ENCODE measurements around the gene NOS2.
"Not testable (repeated sequence)": the region's sequence is repeated elsewhere in the genome, so short reads cannot be mapped to it uniquely, and the experiment has no call there.

NOS2 gene

DNA sequence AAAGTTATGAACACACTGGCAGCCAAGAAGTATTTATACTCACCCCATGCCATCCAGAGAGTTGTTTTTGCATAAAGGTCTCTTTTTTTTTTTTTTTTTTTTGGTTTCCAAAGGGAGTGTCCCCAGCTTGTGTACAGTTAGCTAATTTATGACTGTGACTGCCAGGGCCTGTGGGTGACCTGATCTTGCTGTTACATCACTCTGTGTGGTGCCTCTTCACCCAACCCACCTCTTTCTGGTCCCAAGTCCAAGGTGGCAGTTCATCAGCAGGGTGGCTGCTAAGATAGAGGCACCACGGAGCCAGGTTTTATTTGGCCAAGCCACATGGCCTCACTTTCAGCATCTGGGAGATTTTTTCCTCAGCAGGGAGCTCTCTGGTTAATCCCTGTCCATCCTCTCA, at the start of gene NOS2:
Gene NOS2 (minus strand): TSS at position 8 of the 400 bp plus-strand sequence. CDS start 1,720 bp downstream, outside the sequence.
- no peak for DNase-seq

DNA sequence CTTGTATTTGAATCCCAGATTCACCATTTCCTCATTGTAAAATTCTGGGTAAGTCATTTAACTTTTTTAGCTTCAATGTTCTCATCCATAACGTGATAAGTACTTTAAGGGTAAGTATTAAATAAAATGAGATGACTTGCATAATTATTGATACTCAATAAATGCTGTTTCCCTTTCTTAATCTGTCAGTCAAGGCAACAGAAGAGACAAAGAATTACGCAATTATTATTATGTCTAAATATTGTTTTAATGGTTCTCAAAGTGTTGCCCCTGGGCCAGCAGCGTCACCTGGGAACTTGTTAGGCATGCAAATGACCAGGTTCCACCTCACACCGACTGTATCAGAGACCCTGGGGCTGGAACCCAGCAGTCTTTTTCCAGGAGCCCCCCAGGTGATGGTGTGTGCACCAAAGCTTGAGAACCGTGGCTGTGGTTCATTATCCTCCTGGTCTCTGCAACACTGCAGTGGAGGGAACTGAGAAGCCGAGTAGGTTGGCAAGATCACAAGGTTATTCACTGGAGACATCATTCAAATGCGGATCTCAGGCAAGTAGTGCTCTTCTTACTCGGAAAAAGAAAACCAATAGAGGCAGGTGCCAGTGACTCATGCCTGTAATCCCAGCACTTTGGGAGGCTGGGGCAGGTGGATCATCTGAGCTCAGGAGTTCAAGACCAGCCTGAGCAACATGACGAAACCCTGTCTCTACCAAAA, 49.3 kb upstream of the NOS2 start:
- no peak for DNase-seq

GRCh38 chr17:27848931-27849330, 48.6 kb upstream of the NOS2 start:
- peak; percentile 52 for DNase-seq

GRCh38 chr17:27846808-27847307, 46.5 kb upstream of the NOS2 start:
- not testable (repeated sequence) for DNase-seq

- no peak for DNase-seq
Measured at GRCh38 chr17:27846042-27846655, 45.8 kb upstream of the NOS2 start.

DNA sequence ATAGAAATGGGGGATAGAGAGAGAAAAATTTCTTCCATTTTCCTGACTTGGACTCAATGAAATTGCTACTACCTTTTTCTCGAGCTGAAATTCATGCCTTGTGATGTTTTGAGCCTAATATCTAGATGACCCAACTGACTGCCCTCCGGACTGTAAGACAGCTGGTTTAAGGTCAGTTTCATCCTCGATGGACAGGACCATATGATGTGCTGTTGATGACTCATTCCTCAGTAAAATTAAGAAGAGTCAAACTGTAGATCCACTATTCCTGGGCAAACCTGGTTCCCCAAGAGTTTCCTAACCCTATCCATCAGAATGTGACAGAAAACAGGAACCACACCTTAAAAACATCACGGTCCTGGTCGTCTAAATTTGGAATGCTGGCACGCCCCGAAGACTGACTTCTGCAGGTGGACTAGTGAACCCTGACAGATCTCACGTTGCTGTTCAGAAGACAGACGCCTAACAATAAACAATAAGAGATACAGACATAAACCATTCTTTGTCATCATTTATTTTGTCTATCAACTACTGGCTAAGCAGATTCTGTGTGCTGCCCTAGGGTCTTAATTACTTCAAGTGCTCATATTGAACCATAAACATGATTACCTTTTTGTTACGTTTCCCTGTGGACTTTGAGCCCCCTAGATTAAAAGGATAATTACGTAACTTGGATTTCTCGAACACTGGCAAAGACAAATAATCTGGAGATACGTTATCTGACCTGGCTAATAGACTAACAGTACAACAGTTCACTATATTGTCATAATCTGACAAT, 45.1 kb upstream of the NOS2 start:
- DNase-seq = no peak

DNA sequence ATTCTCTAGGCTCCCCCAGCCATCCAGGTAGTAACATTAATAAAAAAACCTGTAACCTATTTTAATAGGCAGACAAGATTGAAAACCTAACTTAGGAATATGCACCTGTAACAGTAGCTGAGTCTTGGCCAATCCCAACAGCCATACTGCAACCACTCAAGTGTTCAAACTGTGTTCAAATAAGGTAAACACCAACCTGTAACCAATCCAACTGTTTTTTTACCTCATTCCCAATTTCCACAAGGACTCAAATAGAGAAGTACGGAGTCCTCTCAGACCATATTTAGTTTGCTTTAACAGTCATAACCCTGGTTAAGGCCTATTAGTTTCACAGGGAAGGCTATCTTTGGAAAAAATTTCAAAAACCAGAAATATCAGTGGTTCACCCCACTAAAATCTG, 40.4 kb upstream of the NOS2 start:
- DNase-seq = no peak

GRCh38 chr17:27840406-27840678, 40.0 kb upstream of the NOS2 start:
- not testable (repeated sequence) for DNase-seq

DNA sequence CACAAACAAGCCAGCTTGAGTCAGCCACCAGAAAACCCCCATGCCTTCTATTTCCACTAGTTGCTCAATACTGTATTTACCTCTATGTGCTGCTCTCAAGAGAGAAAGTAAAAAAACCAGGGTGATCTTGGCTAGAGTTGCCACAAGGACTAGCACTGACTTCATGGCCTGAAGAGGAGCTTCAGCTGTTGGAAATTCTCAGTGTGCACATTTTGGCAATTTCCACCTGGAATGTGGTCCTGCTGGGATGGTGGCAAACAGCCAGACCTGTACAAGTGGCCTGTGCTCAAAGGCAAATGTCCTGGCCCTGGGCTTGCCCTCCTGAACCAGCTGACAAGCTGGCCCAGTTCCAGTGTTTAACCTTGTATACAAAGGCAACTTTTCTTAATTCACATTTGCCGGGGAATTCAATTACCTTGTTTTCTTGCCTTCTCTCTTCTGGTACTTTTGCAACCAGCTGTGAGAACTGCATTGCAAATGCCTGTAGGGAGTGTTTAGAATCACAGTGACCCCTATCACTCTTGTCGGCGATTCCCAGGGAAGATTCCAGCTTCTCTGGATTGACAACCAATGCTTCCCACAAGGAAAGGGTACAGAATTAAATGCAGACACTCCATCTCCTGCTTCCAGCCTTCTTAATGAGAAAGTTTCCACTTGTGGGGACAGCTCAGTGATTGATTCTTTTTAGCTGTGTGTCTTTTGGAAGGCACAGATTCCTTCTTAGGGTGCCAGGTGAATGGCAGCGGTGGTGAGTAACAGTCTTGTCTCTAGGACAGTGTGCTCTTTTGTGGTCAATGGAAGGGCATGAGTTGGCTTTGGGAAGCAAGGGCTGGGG, 39.5 kb upstream of the NOS2 start:
- DNase-seq = not testable (repeated sequence)

DNA sequence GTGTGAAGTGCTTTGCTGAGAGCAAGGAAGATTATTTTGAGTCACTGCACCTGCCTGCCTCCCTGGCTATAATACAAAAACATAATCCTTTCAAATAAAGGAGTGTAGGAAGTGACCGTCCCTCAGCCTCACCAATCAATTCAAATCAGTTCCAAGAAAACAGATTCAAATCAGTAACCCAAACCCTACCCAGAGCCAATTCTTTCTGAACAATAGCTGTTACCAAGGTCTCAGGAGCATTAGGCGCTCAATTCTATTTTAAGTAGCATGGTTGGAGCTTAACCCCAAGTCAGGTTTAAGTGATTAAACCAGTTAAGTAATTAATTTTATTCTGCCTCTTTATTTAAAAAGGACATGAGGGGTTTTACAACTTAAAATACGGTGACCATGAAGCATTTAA, 38.3 kb upstream of the NOS2 start:
- not testable (repeated sequence) for DNase-seq

GRCh38 chr17:27837769-27838168, 37.4 kb upstream of the NOS2 start:
- DNase-seq = not testable (repeated sequence)

DNA sequence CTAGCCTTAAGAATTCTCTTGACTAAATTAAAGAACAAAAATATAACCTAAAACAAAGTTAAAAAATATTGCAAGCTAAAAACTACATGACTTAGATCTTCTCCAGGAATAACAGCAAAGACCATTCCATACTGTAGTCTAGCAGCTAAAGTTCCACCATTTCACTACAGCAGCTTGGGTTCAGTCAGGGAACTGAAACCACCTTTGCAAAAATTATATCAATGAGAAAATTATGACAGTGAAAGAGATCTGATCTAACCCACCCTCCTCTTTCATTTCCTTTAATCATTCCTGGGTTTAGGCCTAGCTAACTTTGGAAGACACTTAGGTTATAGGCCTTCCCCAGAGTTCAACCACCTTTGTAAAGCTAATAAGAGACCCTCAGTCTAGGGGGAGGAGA, 36.3 kb upstream of the NOS2 start:
- DNase-seq = no peak

DNA sequence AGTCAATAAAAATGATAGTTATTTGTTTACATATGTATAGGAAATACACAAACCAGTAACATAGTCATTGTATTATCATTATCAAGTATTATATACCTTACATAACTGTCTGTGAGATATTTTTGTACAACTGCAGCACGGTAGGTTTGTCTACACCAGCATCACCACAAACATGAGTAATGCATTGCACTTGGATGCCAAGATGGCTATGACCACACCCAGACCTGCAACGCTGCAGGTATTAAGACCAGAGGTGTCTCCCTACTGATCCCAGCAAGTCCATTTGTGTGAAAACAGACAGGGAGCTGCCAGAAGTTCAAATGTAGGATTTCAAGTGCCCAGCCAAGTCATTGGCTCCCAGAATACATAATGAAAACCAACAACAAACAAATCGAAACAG, 34.2 kb upstream of the NOS2 start:
- no peak for DNase-seq

DNA sequence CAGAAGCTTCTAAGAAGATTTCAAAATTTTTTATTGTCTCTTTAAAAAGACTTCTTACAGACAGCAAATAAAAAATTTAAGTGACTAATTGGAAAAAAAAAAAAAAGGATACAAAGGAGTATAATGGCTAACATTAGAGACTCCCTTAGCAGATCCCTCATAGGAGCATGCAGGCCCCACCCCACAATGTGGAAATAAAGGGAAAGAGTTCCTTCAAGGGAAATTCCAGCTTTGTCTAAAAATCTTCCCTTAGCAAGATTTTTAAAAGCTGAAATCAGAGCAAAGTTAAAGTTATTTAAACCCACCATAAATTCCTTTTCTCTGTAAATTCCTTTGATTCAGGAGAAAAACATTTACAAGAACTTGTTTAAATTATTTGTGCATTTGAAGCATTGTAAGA, 32.5 kb upstream of the NOS2 start:
- no peak for DNase-seq

DNA sequence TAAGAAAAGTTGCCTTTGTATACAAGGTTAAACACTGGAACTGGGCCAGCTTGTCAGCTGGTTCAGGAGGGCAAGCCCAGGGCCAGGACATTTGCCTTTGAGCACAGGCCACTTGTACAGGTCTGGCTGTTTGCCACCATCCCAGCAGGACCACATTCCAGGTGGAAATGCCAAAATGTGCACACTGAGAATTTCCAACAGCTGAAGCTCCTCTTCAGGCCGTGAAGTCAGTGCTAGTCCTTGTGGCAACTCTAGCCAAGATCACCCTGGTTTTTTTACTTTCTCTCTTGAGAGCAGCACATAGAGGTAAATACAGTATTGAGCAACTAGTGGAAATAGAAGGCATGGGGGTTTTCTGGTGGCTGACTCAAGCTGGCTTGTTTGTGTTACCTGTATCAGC, 29.6 kb upstream of the NOS2 start:
- not testable (repeated sequence) for DNase-seq

- DNase-seq = not testable (repeated sequence)
Measured at GRCh38 chr17:27829143-27829711, 28.9 kb upstream of the NOS2 start.

GRCh38 chr17:27825459-27825858, 25.1 kb upstream of the NOS2 start:
- DNase-seq = no peak

DNA sequence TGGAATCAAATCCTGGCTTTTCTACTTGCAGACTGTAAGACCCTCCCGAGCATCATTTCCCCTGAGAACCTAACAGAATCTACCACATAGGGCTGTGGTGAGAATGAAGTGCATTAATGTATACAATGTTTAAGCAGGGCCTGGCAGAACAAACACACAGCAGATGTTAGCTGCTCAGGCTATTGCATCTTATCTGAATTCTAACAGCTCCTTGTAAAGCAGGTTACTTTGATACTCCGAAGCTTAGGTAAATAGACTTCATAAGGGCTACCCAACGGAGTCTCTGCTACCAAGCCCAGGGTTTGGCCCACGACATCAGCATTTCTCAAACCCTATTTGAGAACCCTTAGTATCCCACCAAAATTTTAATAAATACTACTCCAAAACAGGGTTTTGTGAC, 24.4 kb upstream of the NOS2 start:
- DNase-seq = no peak

DNA sequence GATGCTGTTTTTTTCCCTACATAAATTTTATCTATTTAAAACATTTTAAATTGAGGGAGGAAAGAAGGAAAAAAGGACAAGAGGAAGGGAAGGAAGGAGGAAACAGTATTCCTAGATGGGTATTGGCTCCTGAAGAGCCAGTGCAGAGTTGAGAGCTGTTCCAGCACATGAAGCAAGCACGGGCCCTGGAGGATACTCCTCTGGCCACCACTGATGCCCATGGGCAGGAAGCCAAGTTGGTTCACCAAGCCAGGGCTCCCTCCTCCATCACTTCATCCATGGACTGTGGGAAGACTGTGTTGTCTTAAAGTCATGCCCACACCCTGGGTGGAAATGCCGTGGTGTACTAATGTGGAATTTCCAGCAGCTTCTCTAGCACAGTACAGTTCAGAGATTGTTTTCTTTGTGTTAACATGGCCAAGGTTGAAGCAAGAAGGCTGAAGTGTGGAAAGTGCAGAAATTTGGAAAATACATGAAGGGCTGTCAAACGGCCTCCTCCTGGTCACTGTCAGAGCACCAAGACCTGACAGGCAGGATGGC, 23.9 kb upstream of the NOS2 start:
- DNase-seq = no peak

DNA sequence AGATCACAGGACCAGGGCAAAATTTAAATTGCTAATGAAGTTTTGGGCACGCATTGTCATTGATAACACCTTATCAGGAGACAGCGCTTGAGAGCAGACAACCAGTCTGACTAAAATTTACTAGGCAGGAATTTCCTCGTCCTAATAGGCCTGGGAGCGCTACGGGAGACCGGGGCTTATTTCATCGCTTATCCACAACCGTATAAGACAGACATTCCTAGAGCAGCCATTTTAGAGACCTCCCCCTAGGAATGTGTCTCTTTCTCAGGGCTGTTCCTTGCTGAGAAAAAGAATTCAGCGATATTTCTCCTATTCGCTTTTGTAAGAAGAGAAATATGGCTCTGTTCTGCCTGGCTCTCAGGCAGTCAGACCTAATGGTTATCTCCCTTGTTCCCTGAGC, 21.8 kb upstream of the NOS2 start:
- not testable (repeated sequence) for DNase-seq

DNA sequence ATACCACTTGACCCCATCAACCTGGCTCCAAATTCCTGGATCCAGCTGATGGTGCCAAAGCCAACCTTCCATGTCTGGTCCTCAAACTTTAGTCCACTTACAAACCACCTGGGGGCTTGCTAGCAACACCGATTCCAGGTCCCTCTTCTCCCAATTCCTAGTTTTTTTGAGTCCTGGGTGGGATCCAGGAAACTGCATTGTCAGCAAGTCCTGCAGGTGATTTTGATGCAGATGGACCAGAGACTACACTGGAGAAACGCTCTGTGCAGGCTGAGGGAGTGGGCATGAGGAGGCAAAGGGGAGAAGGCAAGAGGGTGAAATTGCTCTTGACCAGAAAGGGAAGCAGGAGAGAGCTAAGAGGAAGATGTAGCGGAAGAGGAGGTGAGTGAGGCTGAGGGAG, 21.0 kb upstream of the NOS2 start:
- no peak for DNase-seq

GRCh38 chr17:27819145-27819544, 18.8 kb upstream of the NOS2 start:
- DNase-seq = no peak
